Measurements from ENCODE around the gene NREP.
A peak's percentile ranks its signal among the peaks of the same experiment; 100 is the strongest.

The NREP gene

DNA sequence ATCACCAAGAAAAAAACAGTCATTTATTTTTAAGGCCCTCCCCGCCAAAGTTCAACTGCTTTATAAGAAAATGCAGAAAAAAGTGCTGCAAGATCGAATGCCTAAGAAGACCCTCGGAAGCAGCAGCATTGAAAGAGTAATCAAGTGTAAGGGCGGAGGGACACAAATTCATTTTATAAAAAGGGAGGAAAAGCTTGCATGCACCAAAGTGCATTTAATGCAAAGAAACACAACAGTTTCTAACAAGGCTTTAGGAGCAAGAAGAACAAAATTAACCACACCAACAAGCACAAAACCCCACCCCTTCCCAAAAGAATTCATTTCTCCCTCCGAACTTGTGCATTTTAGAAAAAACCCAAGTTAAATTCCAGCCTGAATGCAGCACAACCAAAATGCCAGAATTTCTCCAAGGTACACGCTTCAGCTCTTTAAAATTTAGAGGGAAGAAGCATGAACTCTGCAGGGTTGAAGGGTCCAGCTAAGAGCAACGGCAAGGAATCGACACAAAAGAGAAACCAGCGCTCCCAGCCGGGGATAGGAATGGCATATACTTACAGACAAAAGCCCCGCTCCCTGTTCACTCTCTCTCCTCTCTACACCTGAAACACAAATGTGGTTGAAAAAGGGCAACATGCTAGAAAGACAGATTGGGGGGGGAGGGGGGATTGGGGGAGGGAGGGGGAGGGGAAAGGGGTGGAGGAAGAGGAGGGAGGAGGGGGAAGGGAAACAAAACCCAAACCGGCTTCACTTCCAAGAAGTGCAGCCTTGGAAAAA is at the start of gene NREP:
TSS of gene NREP (minus strand) at position 614 of the 774 bp plus-strand sequence. CDS start 1,422 bp downstream, outside the sequence.
- peak within 1 kb of the TSS; percentile 86 to 98 (median 89) for H3K4me3 Mint-ChIP-seq
- no peaks in the 10 kb centered on the region for H3K27me3 Mint-ChIP-seq (ENCODE audit: low read depth)

DNA sequence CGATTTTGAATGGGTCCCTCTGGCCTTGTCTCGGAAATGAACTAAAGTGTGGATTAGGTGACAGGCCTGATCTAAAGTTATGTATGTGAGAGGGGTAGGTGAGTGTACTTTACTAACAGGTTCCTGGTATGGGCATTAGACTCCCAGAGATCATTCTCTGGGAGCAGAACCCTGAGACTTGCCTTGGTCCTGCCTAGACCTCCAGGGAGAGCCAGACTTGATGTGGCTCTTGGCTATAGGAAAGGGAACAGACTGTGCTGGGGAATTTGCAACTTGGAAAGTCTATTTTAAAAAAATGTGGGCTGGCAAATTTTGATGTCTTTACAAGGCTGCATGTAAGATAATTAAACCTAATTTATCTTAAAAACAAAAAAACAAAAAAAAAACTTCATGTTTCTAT is 49.8 kb upstream of the NREP start:
- no peak for TF ChIP-seq CTCF (IDR thresholded peaks at IDR 0.05; ENCODE audit: unreplicated experiment in 3 of 3)
- Mint-ChIP-seq H3K27ac (no peak overlapping the region), H3K36me3 (ENCODE audit: low read depth) (no peaks in the 10 kb centered on the region)

More for the DNA sequence above, at the start of gene NREP:
- Mint-ChIP-seq H3K27ac (peak within 1 kb of the TSS; percentile 98 to 99 (median 99)), H3K9me3 (peaks cover 3% of the 10 kb centered on the region), H3K4me1 (peaks cover 52% of the 10 kb centered on the region), H3K36me3 (ENCODE audit: low read depth) (peaks cover 36% of the 10 kb centered on the region)
- TF ChIP-seq CTCF (IDR thresholded peaks at IDR 0.05; ENCODE audit: unreplicated experiment in 3 of 3): no peak

DNA sequence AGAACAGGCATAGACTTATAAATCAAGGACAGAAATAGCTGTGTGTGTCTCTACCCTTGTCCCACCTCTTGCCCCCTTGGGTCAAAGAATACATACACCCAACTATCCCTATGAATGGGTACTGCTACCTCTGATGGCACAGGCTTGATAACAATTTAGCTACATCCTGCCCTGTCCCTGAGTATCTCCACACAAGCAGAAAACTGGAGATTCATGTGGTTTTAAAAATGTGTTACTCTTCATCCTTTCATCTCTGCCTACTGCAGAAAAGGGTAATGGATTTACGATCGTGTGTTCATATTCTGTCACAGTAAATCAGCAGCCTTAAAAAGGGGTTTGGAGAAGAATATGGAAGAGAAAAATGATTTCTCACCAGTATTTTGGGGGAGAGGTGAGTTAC is 49.2 kb upstream of the NREP start:
- H3K36me3 Mint-ChIP-seq (ENCODE audit: low read depth): no peaks in the 10 kb centered on the region
- TF ChIP-seq CTCF (IDR thresholded peaks at IDR 0.05; ENCODE audit: unreplicated experiment in 3 of 3): no peak
- H3K27me3 Mint-ChIP-seq (ENCODE audit: low read depth): no peaks in the 10 kb centered on the region
- H3K4me3 Mint-ChIP-seq: no peak overlapping the region
- H3K4me1 Mint-ChIP-seq: no peaks in the 10 kb centered on the region
- peaks cover 4% of the 10 kb centered on the region for H3K9me3 Mint-ChIP-seq
- H3K27ac Mint-ChIP-seq: no peak overlapping the region

More for the DNA sequence above, 49.8 kb upstream of the NREP start:
- Mint-ChIP-seq H3K4me1 (no peaks in the 10 kb centered on the region), H3K4me3 (no peak overlapping the region), H3K27me3 (ENCODE audit: low read depth) (no peaks in the 10 kb centered on the region), H3K9me3 (peaks cover 4% of the 10 kb centered on the region)

- Mint-ChIP-seq H3K27ac (no peak overlapping the region), H3K4me3 (no peak overlapping the region), H3K27me3 (ENCODE audit: low read depth) (no peaks in the 10 kb centered on the region), H3K36me3 (ENCODE audit: low read depth) (no peaks in the 10 kb centered on the region), H3K4me1 (no peaks in the 10 kb centered on the region), H3K9me3 (peaks cover 4% of the 10 kb centered on the region)
- no peak for TF ChIP-seq CTCF (IDR thresholded peaks at IDR 0.05; ENCODE audit: unreplicated experiment in 3 of 3)
Observed at GRCh38 chr5:111805071-111805470, 48.1 kb upstream of the NREP start.

DNA sequence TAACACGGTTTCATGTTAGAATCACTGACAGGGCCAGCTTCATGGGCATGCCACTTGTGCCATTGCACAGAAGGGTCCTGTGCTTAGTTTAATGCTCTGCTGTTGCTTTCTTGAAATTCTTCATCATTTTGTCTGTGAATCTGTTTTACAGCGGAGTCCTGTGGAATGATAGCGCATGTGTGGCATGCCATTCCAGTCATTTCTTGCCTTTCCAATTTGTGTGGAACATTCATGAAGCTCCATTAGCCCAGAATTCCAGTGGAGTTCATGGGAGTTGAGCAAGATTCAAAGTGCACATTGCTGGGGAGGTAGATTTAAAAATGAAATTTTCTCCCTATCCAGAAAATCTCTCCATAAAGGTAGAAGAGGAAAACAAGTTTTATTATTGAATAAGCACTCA is 43.4 kb upstream of the NREP start:
- Mint-ChIP-seq H3K4me3 (no peak overlapping the region), H3K36me3 (ENCODE audit: low read depth) (no peaks in the 10 kb centered on the region), H3K9me3 (peaks cover 6% of the 10 kb centered on the region), H3K27me3 (ENCODE audit: low read depth) (no peaks in the 10 kb centered on the region), H3K27ac (no peak overlapping the region), H3K4me1 (no peaks in the 10 kb centered on the region)
- TF ChIP-seq CTCF (IDR thresholded peaks at IDR 0.05; ENCODE audit: unreplicated experiment in 3 of 3): no peak

DNA sequence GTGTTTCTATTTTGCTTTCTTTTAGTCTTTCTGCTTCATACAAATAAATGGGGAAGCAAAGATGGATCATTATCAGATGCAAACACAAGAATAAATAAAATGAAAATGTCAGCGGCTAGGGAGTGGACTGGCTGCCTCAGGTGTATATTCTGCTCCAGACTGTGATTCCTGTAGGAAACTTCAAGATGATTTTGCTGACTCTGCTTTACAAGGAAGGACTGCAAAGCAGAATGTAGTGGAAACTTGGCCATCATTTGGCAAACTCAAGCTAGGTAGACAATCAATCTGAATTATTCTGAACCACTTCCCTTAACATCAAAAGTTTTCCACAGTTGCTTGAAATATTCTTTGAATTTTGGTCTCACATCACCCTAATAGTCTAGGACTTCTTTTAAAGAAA is 38.1 kb upstream of the NREP start:
- Mint-ChIP-seq H3K27ac (no peak overlapping the region), H3K36me3 (ENCODE audit: low read depth) (no peaks in the 10 kb centered on the region), H3K9me3 (peaks cover 2% of the 10 kb centered on the region), H3K27me3 (ENCODE audit: low read depth) (no peaks in the 10 kb centered on the region), H3K4me1 (no peaks in the 10 kb centered on the region), H3K4me3 (no peak overlapping the region)
- TF ChIP-seq CTCF (IDR thresholded peaks at IDR 0.05; ENCODE audit: unreplicated experiment in 3 of 3): no peak

Data from nephron (organoid).